Measurements from ENCODE around the gene LTB. TPM values are rescaled to one million over a fixed set of nuclear protein-coding genes. Genes with fewer than 3 reads are reported as not detected.

LTB gene
- total and polyA plus RNA-seq, 7 experiments from 2014 or later, result 370 to 2,371 (median 728) TPM

GRCh38 chr6:31541059-31541657 lies 41.1 kb downstream of the LTB start:
- H3K9me3 ChIP-seq (ENCODE audit: control insufficient read depth in 2 of 3, low read length in 3 of 3), result no peaks in the 10 kb centered on the region
- H3K4me1 ChIP-seq (ENCODE audit: control insufficient read depth in 2 of 2, insufficient read depth in 2 of 2, low read length in 2 of 2), result peaks cover 29 to 38% of the 10 kb centered on the region in 2 donors
- Mint-ChIP-seq H3K27me3 (no peaks in the 10 kb centered on the region), H3K4me3 (peak overlapping the region; percentile 84 to 99 (median 98)), H3K9me3 (peaks cover 0 to 7% (median 0%) of the 10 kb centered on the region in 11 donors), H3K36me3 (peaks cover 25 to 35% (median 28%) of the 10 kb centered on the region in 5 donors), H3K27ac (peak overlapping the region; percentile 90 to 100 (median 100)), H3K4me1 (peaks cover 31 to 66% (median 54%) of the 10 kb centered on the region in 7 donors)
- DNase-seq (peak; percentile 35 to 85 (median 76)), ATAC-seq (peak; percentile 56)
- POLR2A ChIA-PET, result interaction anchor here (0.5 to 53.8 kb wide), 38 partner anchors 9 to 1431 kb away, joined by 3 to 3078 read pairs (median 4); partner anchors contain the start of genes AIF1, BAG6, C6orf47 and CSNK2B
- H3K4me3 ChIP-seq (ENCODE audit: low read length), result peak overlapping the region; percentile 77
- intact Hi-C loops (cut with micrococcal nuclease), result loop anchor here (1.0 to 10.0 kb wide), 9 partner anchors 47 to 654 kb away; partner anchors contain the start of genes BAG6 (in 2 of the 2), ABHD16A (in 1 of the 2), HLA-C (in 1 of the 2) and LY6G6F (in 1 of the 2)
- CTCF ChIA-PET, result interaction anchor here (0.6 to 3.3 kb wide), 13 partner anchors 10 to 1782 kb away, joined by 3 to 33 read pairs (median 4); partner anchors contain the start of genes NCR3 and NEU1
- H3K27ac ChIP-seq (ENCODE audit: low read depth, low read length), result peak overlapping the region; percentile 97
- peaks cover 4 to 40% (median 28%) of the 10 kb centered on the region in 3 experiments for H3K36me3 ChIP-seq (ENCODE audit: control insufficient read depth in 2 of 3, insufficient read depth in 3 of 3, low read length in 3 of 3)
- no peaks in the 10 kb centered on the region for H3K27me3 ChIP-seq (ENCODE audit: control insufficient read depth in 2 of 2, insufficient read depth in 2 of 2, low read length in 2 of 2)

GRCh38 chr6:31540640-31541039 lies 41.6 kb downstream of the LTB start:
- CTCF ChIA-PET, result interaction anchor here (0.6 to 3.3 kb wide), 6 partner anchors 10 to 57 kb away, joined by 3 to 33 read pairs (median 8); no protein-coding TSS in a partner anchor
- no peaks in the 10 kb centered on the region for H3K9me3 ChIP-seq (ENCODE audit: control insufficient read depth in 2 of 3, low read length in 3 of 3)
- no peak for ATAC-seq
- Mint-ChIP-seq H3K36me3 (peaks cover 29 to 40% (median 33%) of the 10 kb centered on the region in 5 donors), H3K4me1 (peaks cover 36 to 70% (median 56%) of the 10 kb centered on the region in 7 donors), H3K27me3 (no peaks in the 10 kb centered on the region), H3K4me3 (peak overlapping the region; percentile 84 to 99 (median 98)), H3K9me3 (peaks cover 0 to 7% (median 0%) of the 10 kb centered on the region in 11 donors), H3K27ac (peak overlapping the region; percentile 81 to 100 (median 100))
- H3K4me3 ChIP-seq (ENCODE audit: low read length), result peak overlapping the region; percentile 77
- peaks cover 5 to 45% (median 33%) of the 10 kb centered on the region in 3 experiments for H3K36me3 ChIP-seq (ENCODE audit: control insufficient read depth in 2 of 3, insufficient read depth in 3 of 3, low read length in 3 of 3)
- intact Hi-C loops (cut with micrococcal nuclease), result loop anchor here (1.0 to 10.0 kb wide), 9 partner anchors 46 to 655 kb away; partner anchors contain the start of genes BAG6 (in 2 of the 2), ABHD16A (in 1 of the 2), HLA-C (in 1 of the 2) and LY6G6F (in 1 of the 2)
- peaks cover 29 to 38% of the 10 kb centered on the region in 2 donors for H3K4me1 ChIP-seq (ENCODE audit: control insufficient read depth in 2 of 2, insufficient read depth in 2 of 2, low read length in 2 of 2)
- POLR2A ChIA-PET, result interaction anchor here (0.5 to 53.8 kb wide), 21 partner anchors 8 to 1431 kb away, joined by 3 to 3078 read pairs (median 4); partner anchors contain the start of genes AIF1, BAG6, C6orf47 and CSNK2B
- peak overlapping the region; percentile 97 for H3K27ac ChIP-seq (ENCODE audit: low read depth, low read length)
- DNase-seq, result no peak
- no peaks in the 10 kb centered on the region for H3K27me3 ChIP-seq (ENCODE audit: control insufficient read depth in 2 of 2, insufficient read depth in 2 of 2, low read length in 2 of 2)

GRCh38 chr6:31538805-31539400 lies 43.3 kb downstream of the LTB start:
- no peak for DNase-seq
- peak overlapping the region; percentile 77 for H3K4me3 ChIP-seq (ENCODE audit: low read length)
- peak overlapping the region; percentile 97 for H3K27ac ChIP-seq (ENCODE audit: low read depth, low read length)
- no peak for ATAC-seq
- H3K36me3 Mint-ChIP-seq, result peaks cover 32 to 48% (median 42%) of the 10 kb centered on the region in 5 donors
- H3K27me3 Mint-ChIP-seq, result no peaks in the 10 kb centered on the region
- intact Hi-C loops (cut with micrococcal nuclease), result no loop called here
- ChIA-PET POLR2A (interaction anchor here (0.6 to 53.8 kb wide), 6 partner anchors 10 to 207 kb away, joined by 4 to 3078 read pairs (median 7); partner anchors contain the start of genes AIF1, LST1, LTA and LTB), CTCF (interaction anchor here (0.5 to 1.4 kb wide), 3 partner anchors 41 to 60 kb away, joined by 3 read pairs; no protein-coding TSS in a partner anchor)
- H3K27me3 ChIP-seq (ENCODE audit: control insufficient read depth in 2 of 2, insufficient read depth in 2 of 2, low read length in 2 of 2), result no peaks in the 10 kb centered on the region
- H3K27ac Mint-ChIP-seq, result peak overlapping the region; percentile 52 to 100 (median 99)
- H3K9me3 ChIP-seq (ENCODE audit: control insufficient read depth in 2 of 3, low read length in 3 of 3), result no peaks in the 10 kb centered on the region
- peaks cover 29 to 38% of the 10 kb centered on the region in 2 donors for H3K4me1 ChIP-seq (ENCODE audit: control insufficient read depth in 2 of 2, insufficient read depth in 2 of 2, low read length in 2 of 2)
- H3K4me3 Mint-ChIP-seq, result peak overlapping the region; percentile 73 to 99 (median 98)
- peaks cover 0 to 7% (median 0%) of the 10 kb centered on the region in 11 donors for H3K9me3 Mint-ChIP-seq
- H3K4me1 Mint-ChIP-seq, result peaks cover 39 to 73% (median 61%) of the 10 kb centered on the region in 7 donors
- H3K36me3 ChIP-seq (ENCODE audit: control insufficient read depth in 2 of 3, insufficient read depth in 3 of 3, low read length in 3 of 3), result peaks cover 22 to 63% (median 47%) of the 10 kb centered on the region in 3 experiments

GRCh38 chr6:31535538-31536324 lies 46.5 kb downstream of the LTB start:
- H3K4me1 ChIP-seq (ENCODE audit: control insufficient read depth in 2 of 2, insufficient read depth in 2 of 2, low read length in 2 of 2), result peaks cover 20 to 25% of the 10 kb centered on the region in 2 donors
- H3K27ac Mint-ChIP-seq, result peak overlapping the region in 6 of 9 donors; percentile 6 to 57 (median 40)
- H3K27me3 ChIP-seq (ENCODE audit: control insufficient read depth in 2 of 2, insufficient read depth in 2 of 2, low read length in 2 of 2), result no peaks in the 10 kb centered on the region
- H3K27me3 Mint-ChIP-seq, result no peaks in the 10 kb centered on the region
- ChIA-PET POLR2A (interaction anchor here (0.6 kb wide), 1 partner anchor 40 kb away, joined by 3 read pairs; no protein-coding TSS in a partner anchor), CTCF (interaction anchor here (0.7 kb wide), 1 partner anchor 10 kb away, joined by 3 read pairs; no protein-coding TSS in a partner anchor)
- ATAC-seq (no peak), DNase-seq (no peak)
- H3K9me3 Mint-ChIP-seq, result no peaks in the 10 kb centered on the region
- no peak overlapping the region for H3K4me3 Mint-ChIP-seq
- intact Hi-C loops (cut with micrococcal nuclease), result no loop called here
- no peak overlapping the region for H3K27ac ChIP-seq (ENCODE audit: low read depth, low read length)
- no peaks in the 10 kb centered on the region for H3K9me3 ChIP-seq (ENCODE audit: control insufficient read depth in 2 of 3, low read length in 3 of 3)
- H3K36me3 ChIP-seq (ENCODE audit: control insufficient read depth in 2 of 3, insufficient read depth in 3 of 3, low read length in 3 of 3), result peaks cover 43 to 93% (median 64%) of the 10 kb centered on the region in 3 experiments
- peaks cover 27 to 62% (median 43%) of the 10 kb centered on the region in 5 donors for H3K36me3 Mint-ChIP-seq
- H3K4me1 Mint-ChIP-seq, result peaks cover 43 to 70% (median 57%) of the 10 kb centered on the region in 7 donors
- no peak overlapping the region for H3K4me3 ChIP-seq (ENCODE audit: low read length)

- H3K9me3 Mint-ChIP-seq, result no peaks in the 10 kb centered on the region
- no peak overlapping the region for H3K27ac ChIP-seq (ENCODE audit: low read depth, low read length)
- no peak overlapping the region for H3K4me3 Mint-ChIP-seq
- H3K36me3 Mint-ChIP-seq, result peaks cover 23 to 62% (median 42%) of the 10 kb centered on the region in 5 donors
- no peaks in the 10 kb centered on the region for H3K27me3 ChIP-seq (ENCODE audit: control insufficient read depth in 2 of 2, insufficient read depth in 2 of 2, low read length in 2 of 2)
- H3K9me3 ChIP-seq (ENCODE audit: control insufficient read depth in 2 of 3, low read length in 3 of 3), result no peaks in the 10 kb centered on the region
- DNase-seq, result no peak
- ChIA-PET CTCF (no interaction called here), POLR2A (interaction anchor here (0.7 to 1.0 kb wide), 3 partner anchors 15 to 1054 kb away, joined by 3 to 4 read pairs (median 3); no protein-coding TSS in a partner anchor)
- H3K4me1 Mint-ChIP-seq, result peaks cover 35 to 65% (median 50%) of the 10 kb centered on the region in 7 donors
- peak overlapping the region in 1 of 9 donors; percentile 19 for H3K27ac Mint-ChIP-seq
- no peaks in the 10 kb centered on the region for H3K27me3 Mint-ChIP-seq
- no peak for ATAC-seq
- peaks cover 9 to 14% of the 10 kb centered on the region in 2 donors for H3K4me1 ChIP-seq (ENCODE audit: control insufficient read depth in 2 of 2, insufficient read depth in 2 of 2, low read length in 2 of 2)
- peaks cover 52 to 96% (median 65%) of the 10 kb centered on the region in 3 experiments for H3K36me3 ChIP-seq (ENCODE audit: control insufficient read depth in 2 of 3, insufficient read depth in 3 of 3, low read length in 3 of 3)
- H3K4me3 ChIP-seq (ENCODE audit: low read length), result no peak overlapping the region
- intact Hi-C loops (cut with micrococcal nuclease), result no loop called here
These were observed 47.6 kb downstream of the LTB start for GRCh38 chr6:31534521-31535040.
